SK-N-SH (cell line): ENCODE results near the gene AUP1. TPM values are rescaled to one million over a fixed set of nuclear protein-coding genes. Genes with fewer than 3 reads are reported as not detected.

ENCODE experiments used
- CTCF ChIA-PET: fragments of 300-600, 350-600 bp; formaldehyde crosslinking; extraction: SDS; loops from one replicate; lab custom pipeline; 2021; lab: Yijun Ruan, JAX
- POLR2A ChIA-PET: fragments of 350-600 bp; sonication (Branson Sonifier 250); formaldehyde crosslinking; extraction: SDS; loops from one replicate; lab custom pipeline; 2020; ENCODE audit warnings: antibody characterized with exemption, inconsistent platforms; lab: Yijun Ruan, JAX
- DNase-seq: peaks from one replicate; pipeline ENCODE4 v3.0.0; 2012
- H2AFZ ChIP-seq: fragments of 200-600 bp; sonication (generic); 2 replicates; pipeline ENCODE4 v1.8.1; 2016; ENCODE audit warnings: antibody characterized with exemption, mild to moderate bottlenecking, low read depth
- H3F3A ChIP-seq: fragments of 200-600 bp; sonication (generic); replicated peaks from 2 replicates; pipeline ENCODE3; 2016; ENCODE audit warnings: antibody characterized with exemption, mild to moderate bottlenecking; ENCODE audit not compliant: insufficient read depth
- H3K27ac ChIP-seq, 2 experiments: fragments of 200-500 bp in 1 of 2; fragments of 200-600 bp in 1 of 2; sonication (Bioruptor generic) in 1 of 2; sonication (generic), shearing (Covaris generic) in 1 of 2; 2 replicates each; pipeline versions ENCODE4 v1.5.1 to v1.6.1; 2014 to 2016; ENCODE audit warnings: low read depth in 2 of 2, inconsistent platforms in 1 of 2, low read length in 1 of 2, mild to moderate bottlenecking in 1 of 2, mixed read lengths in 1 of 2
- H3K27me3 ChIP-seq: fragments of 200-600 bp; sonication (generic), shearing (Covaris generic); 2 replicates; pipeline ENCODE4 v1.6.1; 2016; ENCODE audit warnings: mixed run types; ENCODE audit not compliant: insufficient read depth
- H3K36me3 ChIP-seq, 2 experiments: fragments of 200-500 bp in 1 of 2; fragments of 200-600 bp in 1 of 2; sonication (Bioruptor generic) in 1 of 2; sonication (generic) in 1 of 2; replicated peaks in 1 of 2; 2 replicates each; pipeline versions ENCODE3 to v1.5.1; 2014 to 2016; ENCODE audit warnings: low read length in 1 of 2, mild to moderate bottlenecking in 1 of 2; ENCODE audit not compliant: insufficient read depth in 2 of 2, control insufficient read depth in 1 of 2
- H3K4me1 ChIP-seq, 2 experiments: fragments of 200-500 bp in 1 of 2; fragments of 200-600 bp in 1 of 2; sonication (Bioruptor generic) in 1 of 2; sonication (generic), shearing (Covaris generic) in 1 of 2; 2 replicates each; pipeline versions ENCODE4 v1.5.1 to v1.6.1; 2014 to 2016; ENCODE audit warnings: low read depth in 1 of 2, low read length in 1 of 2, mixed run types in 1 of 2; ENCODE audit not compliant: insufficient read depth in 2 of 2, control insufficient read depth in 1 of 2
- H3K4me2 ChIP-seq: fragments of 200-600 bp; sonication (generic), shearing (Covaris generic); 2 replicates; pipeline ENCODE4 v1.6.1; 2017; ENCODE audit warnings: mixed run types
- H3K4me3 ChIP-seq, 2 experiments: fragments of 200-500 bp in 1 of 2; fragments of 200-600 bp in 1 of 2; sonication (Bioruptor generic) in 1 of 2; sonication (generic), shearing (Covaris generic) in 1 of 2; 2 replicates each; pipeline versions ENCODE4 v1.5.1 to v1.8.1; 2014 to 2016; ENCODE audit warnings: low read depth in 2 of 2, inconsistent platforms in 1 of 2, low read length in 1 of 2, mild to moderate bottlenecking in 1 of 2, mixed read lengths in 1 of 2, moderate library complexity in 1 of 2
- H3K79me2 ChIP-seq: fragments of 200-600 bp; sonication (generic); 2 replicates; pipeline ENCODE4 v1.8.1; 2017; ENCODE audit warnings: mild to moderate bottlenecking; ENCODE audit not compliant: insufficient read depth
- H3K9ac ChIP-seq: fragments of 200-600 bp; sonication (generic); 2 replicates; pipeline ENCODE4 v1.6.1; 2017; ENCODE audit warnings: mixed run types
- H3K9me2 ChIP-seq: fragments of 200-600 bp; sonication (generic); 2 replicates; pipeline ENCODE4 v1.6.1; 2017; ENCODE audit warnings: mixed run types
- H3K9me3 ChIP-seq: fragments of 200-600 bp; sonication (generic); 2 replicates; pipeline ENCODE4 v1.6.1; 2017; ENCODE audit warnings: mixed run types, mild to moderate bottlenecking, moderate library complexity
- H4K20me1 ChIP-seq: fragments of 200-600 bp; sonication (generic); 2 replicates; pipeline ENCODE4 v1.6.1; 2017; ENCODE audit warnings: mild to moderate bottlenecking, mixed run types; ENCODE audit not compliant: insufficient read depth
- ELF1 ChIP-seq: IDR thresholded peaks from 2 replicates; pipeline ENCODE4 v1.4.0; 2012
- EZH2phosphoT487 ChIP-seq: fragments of 200-600 bp; sonication (generic); IDR thresholded peaks from 2 replicates; pipeline ENCODE4 v1.6.1; 2017; ENCODE audit warnings: low read depth, mixed run types, mild to moderate bottlenecking, antibody characterized with exemption, moderate library complexity, borderline replicate concordance
- FOXJ3 ChIP-seq: sonication (generic); formaldehyde crosslinking; IDR thresholded peaks from 2 replicates; pipeline ENCODE4 v1.5.1; 2020; ENCODE audit warnings: mild to moderate bottlenecking, missing genetic modification reagents
- FOXM1 ChIP-seq: IDR thresholded peaks from 2 replicates; pipeline ENCODE4 v1.4.0; 2012; ENCODE audit warnings: low read depth, mild to moderate bottlenecking
- IRF3 ChIP-seq: fragments of 150-350 bp; IDR thresholded peaks from 2 replicates; pipeline ENCODE4 v1.6.1; 2016; ENCODE audit warnings: mild to moderate bottlenecking, low read depth, low read length
- JUND ChIP-seq: IDR thresholded peaks from 2 replicates; pipeline ENCODE4 v1.4.0; 2012
- MAX ChIP-seq: IDR thresholded peaks from 2 replicates; pipeline ENCODE4 v1.4.0; 2012; ENCODE audit warnings: low read depth
- MEF2A ChIP-seq: IDR thresholded peaks from 2 replicates; pipeline ENCODE4 v1.4.0; 2012; ENCODE audit warnings: low read depth, borderline replicate concordance
- MXI1 ChIP-seq: IDR thresholded peaks from 2 replicates; pipeline ENCODE4 v1.6.1; 2012; ENCODE audit warnings: mild to moderate bottlenecking, low read depth, low read length, improper control_type of control experiment
- POLR2AphosphoS5 ChIP-seq: IDR thresholded peaks from 2 replicates; pipeline ENCODE4 v1.6.1; 2012; ENCODE audit warnings: low read depth, low read length
- RAD21 ChIP-seq: IDR thresholded peaks from 2 replicates; pipeline ENCODE4 v1.6.1; 2012; ENCODE audit warnings: mild to moderate bottlenecking, low read length
- REST ChIP-seq: IDR thresholded peaks from 2 replicates; pipeline ENCODE4 v1.6.1; 2012; ENCODE audit warnings: mild to moderate bottlenecking, low read depth, low read length, moderate library complexity
- SMC3 ChIP-seq: IDR thresholded peaks from 2 replicates; pipeline ENCODE4 v1.6.1; 2012; ENCODE audit warnings: low read depth, low read length, improper control_type of control experiment
- TAF1 ChIP-seq: IDR thresholded peaks from 2 replicates; pipeline ENCODE4 v1.6.1; 2012; ENCODE audit warnings: low read depth, mild to moderate bottlenecking, low read length, moderate library complexity, borderline replicate concordance
- TEAD4 ChIP-seq: IDR thresholded peaks from 2 replicates; pipeline ENCODE4 v1.4.0; 2012; ENCODE audit warnings: mild to moderate bottlenecking, borderline replicate concordance; ENCODE audit not compliant: insufficient read depth
- USF1 ChIP-seq: IDR thresholded peaks from 2 replicates; pipeline ENCODE4 v1.4.0; 2012; ENCODE audit warnings: low read depth, borderline replicate concordance
- USF2 ChIP-seq: fragments of 150-350 bp; IDR thresholded peaks from 2 replicates; pipeline ENCODE4 v1.6.1; 2017; ENCODE audit warnings: antibody characterized with exemption, low read length, low read depth, borderline replicate concordance
- ZBTB33 ChIP-seq: IDR thresholded peaks from 2 replicates; pipeline ENCODE4 v1.4.0; 2012; ENCODE audit warnings: low read depth, borderline replicate concordance
- WGBS: methylation state at CpG from one replicate; pipeline ENCODE4 v1.1.6; 2017; ENCODE audit warnings: low lambda C conversion rate; 5-methylcytosine and 5-hydroxymethylcytosine counted together
- polyA plus RNA-seq, 3 experiments: library from polyadenylated mRNA; depleted of rRNA; stranded (reverse); fragments of >200 nt; gene quantifications; 2 replicates each; pipeline ENCODE4 v1.2.3, GENCODE V29; 2012

The AUP1 gene
- polyA plus RNA-seq, 1 of the 3 experiments (the other 2 are of a cell fraction): 118 TPM

GRCh38 chr2:74522516-74522915 is 7.0 kb downstream of the AUP1 start:
- peaks cover 0 to 2% of the 10 kb centered on the region in 2 experiments; a peak in 1 of 4 replicates for H3K4me1 ChIP-seq
- TF ChIP-seq MAX: no peak
- no peak for TF ChIP-seq RAD21
- TF ChIP-seq TEAD4: no peak
- TF ChIP-seq SMC3: no peak
- TF ChIP-seq MXI1: no peak
- TF ChIP-seq POLR2AphosphoS5: no peak; the same call in 1 of the 2 replicates
- H4K20me1 ChIP-seq: no peaks in the 10 kb centered on the region
- H3F3A ChIP-seq: peaks cover 3% of the 10 kb centered on the region
- H2AFZ ChIP-seq: no peak overlapping the region
- ChIA-PET POLR2A (interaction anchor here (0.6 to 2.2 kb wide), 5 partner anchors 8 to 16 kb away, joined by 3 to 5 read pairs (median 5); partner anchors contain the start of gene TLX2), CTCF (interaction anchor here (0.7 to 1.5 kb wide), 4 partner anchors 10 to 39 kb away, joined by 3 to 5 read pairs (median 3); no protein-coding TSS in a partner anchor)
- WGBS: 65% methylated on average over 2 of the region's 3 CpGs
- H3K4me2 ChIP-seq: no peak overlapping the region
- H3K36me3 ChIP-seq: peaks cover 15 to 19% of the 10 kb centered on the region in 2 experiments
- no peaks in the 10 kb centered on the region for H3K9me3 ChIP-seq
- peaks cover 3% of the 10 kb centered on the region; the same call in 1 of the 2 replicates for H3K79me2 ChIP-seq
- H3K27me3 ChIP-seq: no peaks in the 10 kb centered on the region
- no peak overlapping the region for H3K27ac ChIP-seq
- no peak overlapping the region for H3K9ac ChIP-seq
- no peak overlapping the region for H3K4me3 ChIP-seq
- no peaks in the 10 kb centered on the region for H3K9me2 ChIP-seq
- no peak for DNase-seq

GRCh38 chr2:74516650-74517049 is 12.9 kb downstream of the AUP1 start:
- Histone ChIP-seq H3K36me3 (peaks cover 4% of the 10 kb centered on the region in 2 experiments), H3K27me3 (no peaks in the 10 kb centered on the region), H3K27ac (no peak overlapping the region), H3K4me1 (peaks cover 9 to 15% of the 10 kb centered on the region in 2 experiments; a peak in 1 of 4 replicates), H3K9me2 (no peaks in the 10 kb centered on the region), H3F3A (peaks cover 15% of the 10 kb centered on the region), H3K4me2 (no peak overlapping the region), H4K20me1 (no peaks in the 10 kb centered on the region), H3K9me3 (no peaks in the 10 kb centered on the region), H3K4me3 (no peak overlapping the region), H3K79me2 (peaks cover 23% of the 10 kb centered on the region; the same call in 1 of the 2 replicates), H2AFZ (no peak overlapping the region), H3K9ac (no peak overlapping the region)
- CTCF ChIA-PET: interaction anchor here (1.1 to 2.4 kb wide), 2 partner anchors 8 to 23 kb away, joined by 3 to 7 read pairs; no protein-coding TSS in a partner anchor
- no peak for DNase-seq
- POLR2A ChIA-PET: no interaction called here
- 93% methylated on average over 13 of the region's 13 CpGs for WGBS
- TF ChIP-seq TAF1: no peak
- TF ChIP-seq USF2: no peak
- TF ChIP-seq TEAD4: no peak
- no peak for TF ChIP-seq ELF1
- no peak for TF ChIP-seq IRF3
- TF ChIP-seq REST: no peak
- no peak for TF ChIP-seq ZBTB33
- TF ChIP-seq USF1: no peak
- TF ChIP-seq EZH2phosphoT487: no peak
- no peak for TF ChIP-seq FOXJ3 (CRISPR knock-in tag)
- TF ChIP-seq FOXM1: no peak
- TF ChIP-seq SMC3: no peak
- TF ChIP-seq MEF2A: no peak
- no peak for TF ChIP-seq JUND
- no peak for TF ChIP-seq RAD21
